Erythroblast (primary cell): ENCODE results near the gene POLD1.

ENCODE experiments used
- GATA1 ChIP-seq: IDR thresholded peaks from 2 replicates; pipeline ENCODE4 v1.6.1; 2011; ENCODE audit warnings: low read depth, mild to moderate bottlenecking, control low read depth, low read length, moderate library complexity
- POLR2A ChIP-seq: IDR thresholded peaks from 2 replicates; pipeline ENCODE4 v1.6.1; 2011; ENCODE audit warnings: mild to moderate bottlenecking, low read length

- TF ChIP-seq POLR2A (no peak), GATA1 (no peak)
Observed at GRCh38 chr19:50412419-50412818, 28.3 kb downstream of the POLD1 start.
